Thyroid gland (tissue), 4 donors: Measurements from ENCODE around the gene TRABD2B. TPM values are rescaled to one million over a fixed set of nuclear protein-coding genes. Genes with fewer than 3 reads are reported as not detected.

Experiments used
- DNase-seq, 2 donors: peaks; one replicate each; pipeline ENCODE4 v3.0.0-alpha.2; 2019
- H3K27ac ChIP-seq, 3 donors: fragments of 200-600 bp; sonication (generic); 1 replicate in 2 of 3; 2 replicates in 1 of 3; pipeline ENCODE4 v1.5.1; 2016 to 2019; ENCODE audit warnings: mild to moderate bottlenecking in 1 of 3, moderate library complexity in 1 of 3
- H3K27me3 ChIP-seq: fragments of 200-600 bp; sonication (generic); one replicate; pipeline ENCODE4 v1.5.1; 2019
- H3K36me3 ChIP-seq, 2 donors: fragments of 200-600 bp; sonication (generic); one replicate each; pipeline ENCODE4 v1.5.1; 2016 to 2019
- H3K4me1 ChIP-seq, 2 donors: fragments of 200-600 bp; sonication (generic); one replicate each; pipeline ENCODE4 v1.5.1; 2017 to 2019
- H3K4me3 ChIP-seq, 3 donors: fragments of 200-600 bp; sonication (generic); replicated peaks in 1 of 3; 1 replicate in 2 of 3; 2 replicates in 1 of 3; pipeline ENCODE4 v1.5.1; 2016; ENCODE audit warnings: mild to moderate bottlenecking in 1 of 3
- H3K9me3 ChIP-seq: fragments of 200-600 bp; sonication (generic); one replicate; pipeline ENCODE4 v1.5.1; 2017
- POLR2A ChIP-seq, 2 donors: fragments of 450-650 bp; IDR thresholded peaks; one replicate each; pipeline ENCODE4 v1.6.1; 2017; ENCODE audit warnings: antibody characterized with exemption in 2 of 2, mild to moderate bottlenecking in 2 of 2, moderate library complexity in 1 of 2
- WGBS, 2 donors: methylation state at CpG; one replicate each; pipeline ENCODE4 v1.1.5; 2017; 5-methylcytosine and 5-hydroxymethylcytosine counted together
- intact Hi-C: fragments of 100-400 bp; cut with DNase I; formaldehyde crosslinking; loops from one replicate; pipeline ENCODE4 v1.15.1; 2023
- total RNA-seq, 4 donors: library from RNA; depleted of rRNA; stranded (reverse); fragments of >200 nt; gene quantifications; one replicate each; pipeline ENCODE4 v1.2.3, GENCODE V29; 2016
- TF ChIP-seq, protein P1 (sequence below), 6 experiments: fragments of 200-600 bp in 3 of 6; fragments of 450-650 bp in 3 of 6; sonication (generic) in 3 of 6; IDR thresholded peaks; one replicate each; pipeline ENCODE4 v1.5.1; 2016 to 2019; ENCODE audit warnings: antibody characterized with exemption in 6 of 6, mild to moderate bottlenecking in 2 of 6, inconsistent platforms in 1 of 6, moderate library complexity in 1 of 6

TRABD2B gene
- total RNA-seq, 4 donors from 2014 or later: 0.34 to 1.1 (median 0.63) TPM

DNA sequence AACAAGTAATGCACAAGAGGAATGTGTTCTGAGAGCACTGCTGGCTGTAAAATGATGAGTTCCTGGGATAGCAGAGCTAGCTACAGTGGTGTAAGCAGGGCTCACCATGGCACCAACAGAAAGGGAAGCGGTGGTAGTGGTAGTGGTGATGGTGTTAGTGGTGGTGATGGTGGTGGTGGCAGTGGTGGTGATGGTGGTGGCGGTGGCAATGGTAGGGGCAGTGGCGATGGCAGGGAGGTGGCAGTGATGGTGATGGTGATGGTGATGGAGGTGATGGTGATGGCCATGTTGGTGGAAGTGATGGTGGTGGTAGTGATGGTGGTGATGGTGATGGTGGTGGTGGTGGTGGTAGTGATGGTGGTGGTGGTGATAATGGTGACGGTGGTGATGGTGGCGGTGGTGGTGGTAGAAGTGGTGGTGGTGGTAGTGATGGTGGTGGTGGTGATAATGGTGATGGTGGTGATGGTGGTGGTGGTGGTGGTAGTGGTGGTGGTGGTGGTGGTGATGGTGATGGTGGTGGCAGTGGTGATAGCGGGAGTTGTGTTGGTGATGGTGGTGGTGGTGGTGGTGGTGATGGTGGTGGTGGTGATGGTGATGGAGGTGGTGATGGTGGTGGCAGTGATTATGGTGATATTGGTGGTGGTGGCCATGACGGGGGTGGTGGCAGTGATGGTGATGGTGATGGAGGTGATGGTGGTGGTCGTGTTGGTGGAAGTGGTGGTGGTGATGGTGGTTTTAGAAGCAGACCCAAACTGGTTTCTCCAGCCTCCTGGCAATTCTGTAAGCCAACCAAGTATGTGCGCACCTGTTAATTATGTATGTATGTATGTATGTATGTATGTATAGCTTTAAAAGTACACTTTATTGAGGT lies 254.1 kb downstream of the TRABD2B start:
- no peak overlapping the region for H3K27ac ChIP-seq
- H3K4me3 ChIP-seq: no peak overlapping the region
- H3K27me3 ChIP-seq: no peaks in the 10 kb centered on the region
- H3K9me3 ChIP-seq: no peaks in the 10 kb centered on the region
- intact Hi-C loops: no loop called here
- WGBS, 2 donors: 80 to 88% methylated on average over 9 of the region's 9 CpGs
- DNase-seq: no peak
- no peaks in the 10 kb centered on the region for H3K36me3 ChIP-seq
- H3K4me1 ChIP-seq: no peaks in the 10 kb centered on the region
- TF ChIP-seq POLR2A (IDR thresholded peaks at IDR 0.05): no peak
- TF ChIP-seq, protein P1, sequence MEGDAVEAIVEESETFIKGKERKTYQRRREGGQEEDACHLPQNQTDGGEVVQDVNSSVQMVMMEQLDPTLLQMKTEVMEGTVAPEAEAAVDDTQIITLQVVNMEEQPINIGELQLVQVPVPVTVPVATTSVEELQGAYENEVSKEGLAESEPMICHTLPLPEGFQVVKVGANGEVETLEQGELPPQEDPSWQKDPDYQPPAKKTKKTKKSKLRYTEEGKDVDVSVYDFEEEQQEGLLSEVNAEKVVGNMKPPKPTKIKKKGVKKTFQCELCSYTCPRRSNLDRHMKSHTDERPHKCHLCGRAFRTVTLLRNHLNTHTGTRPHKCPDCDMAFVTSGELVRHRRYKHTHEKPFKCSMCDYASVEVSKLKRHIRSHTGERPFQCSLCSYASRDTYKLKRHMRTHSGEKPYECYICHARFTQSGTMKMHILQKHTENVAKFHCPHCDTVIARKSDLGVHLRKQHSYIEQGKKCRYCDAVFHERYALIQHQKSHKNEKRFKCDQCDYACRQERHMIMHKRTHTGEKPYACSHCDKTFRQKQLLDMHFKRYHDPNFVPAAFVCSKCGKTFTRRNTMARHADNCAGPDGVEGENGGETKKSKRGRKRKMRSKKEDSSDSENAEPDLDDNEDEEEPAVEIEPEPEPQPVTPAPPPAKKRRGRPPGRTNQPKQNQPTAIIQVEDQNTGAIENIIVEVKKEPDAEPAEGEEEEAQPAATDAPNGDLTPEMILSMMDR (IDR thresholded peaks at IDR 0.05): no peak

DNA sequence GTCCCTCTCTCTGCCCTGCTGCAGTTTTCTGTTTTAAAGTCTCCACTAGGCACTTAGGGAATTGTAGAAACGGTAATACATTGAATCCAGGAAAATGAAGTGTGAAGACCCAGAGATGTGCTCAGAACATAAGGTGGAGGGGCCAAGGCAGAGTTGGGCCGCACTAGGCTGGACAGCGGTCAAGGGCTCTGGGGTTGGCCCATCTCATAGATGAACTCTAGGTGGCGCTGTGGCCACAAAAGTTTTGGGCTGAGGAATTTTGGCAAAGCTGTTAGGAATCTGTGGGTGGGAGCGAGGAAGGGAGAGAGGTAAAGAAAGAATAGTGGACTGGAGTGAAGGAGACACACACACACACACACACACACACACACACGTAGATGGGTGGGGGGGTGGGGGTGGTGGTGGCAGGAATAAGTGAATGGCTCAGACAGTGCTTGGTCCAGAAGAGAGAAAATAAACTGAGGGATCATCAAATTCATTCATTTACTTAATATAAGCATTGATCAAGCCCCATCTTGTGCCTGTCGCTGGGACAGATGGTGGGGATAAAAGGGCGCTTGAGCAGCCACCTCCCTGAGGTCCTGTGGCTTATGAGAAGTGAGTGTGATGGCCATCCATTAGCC lies 258.5 kb downstream of the TRABD2B start:
- WGBS, 2 donors: 24 to 26% methylated on average over 8 of the region's 8 CpGs
- no peak overlapping the region for H3K27ac ChIP-seq
- intact Hi-C loops: no loop called here
- no peak for TF ChIP-seq POLR2A (IDR thresholded peaks at IDR 0.05)
- TF ChIP-seq, protein P1 (IDR thresholded peaks at IDR 0.05): peak; percentile 21 to 78 (median 59)
- H3K4me3 ChIP-seq: no peak overlapping the region
- H3K4me1 ChIP-seq: no peaks in the 10 kb centered on the region
- no peaks in the 10 kb centered on the region for H3K9me3 ChIP-seq
- no peaks in the 10 kb centered on the region for H3K27me3 ChIP-seq
- H3K36me3 ChIP-seq: no peaks in the 10 kb centered on the region
- peak; percentile 54 to 59 for DNase-seq

DNA sequence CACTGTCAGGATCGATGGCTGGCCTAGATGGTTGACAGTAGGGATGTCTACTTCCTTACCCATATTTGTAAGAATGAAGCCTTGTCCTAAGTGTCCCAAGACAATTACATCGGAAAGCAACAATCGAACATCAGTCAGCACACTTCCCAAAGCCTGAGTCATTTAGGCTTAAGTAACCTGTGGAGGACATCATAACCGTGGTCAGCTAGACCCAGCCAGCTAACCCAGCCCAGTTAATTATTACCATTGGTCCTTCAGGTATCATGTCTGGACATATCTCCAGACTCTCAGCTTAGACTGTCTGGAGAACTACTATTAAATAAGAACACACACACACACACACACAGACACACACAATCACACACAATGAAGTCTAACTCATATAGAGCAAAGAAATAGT lies 264.7 kb downstream of the TRABD2B start:
- no peak overlapping the region for H3K27ac ChIP-seq
- no peaks in the 10 kb centered on the region for H3K4me1 ChIP-seq
- H3K27me3 ChIP-seq: no peaks in the 10 kb centered on the region
- WGBS, 2 donors: 74 to 86% methylated on average over 4 of the region's 4 CpGs
- no peak overlapping the region for H3K4me3 ChIP-seq
- no peaks in the 10 kb centered on the region for H3K36me3 ChIP-seq
- TF ChIP-seq POLR2A (IDR thresholded peaks at IDR 0.05): no peak
- TF ChIP-seq, protein P1 (IDR thresholded peaks at IDR 0.05): no peak
- no peaks in the 10 kb centered on the region for H3K9me3 ChIP-seq
- no peak for DNase-seq
- intact Hi-C loops: no loop called here

DNA sequence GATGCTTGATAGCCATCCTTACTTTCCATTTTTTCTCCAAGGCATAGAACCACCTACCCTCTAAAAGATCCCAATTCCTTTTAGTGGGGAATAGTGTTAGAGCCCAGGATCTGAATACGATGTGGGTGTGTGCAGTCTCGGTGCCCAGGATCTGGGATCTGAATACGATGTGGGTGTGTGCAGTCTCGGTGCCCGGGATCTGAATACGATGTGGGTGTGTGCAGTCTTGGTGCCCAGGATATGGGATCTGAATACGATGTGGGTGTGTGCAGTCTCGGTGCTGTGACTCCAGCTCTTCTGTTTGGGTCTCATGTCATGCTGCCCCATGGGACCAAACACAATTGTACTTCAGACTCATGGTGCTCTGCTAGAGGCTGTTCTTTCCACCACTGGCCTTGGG lies 265.5 kb downstream of the TRABD2B start:
- Histone ChIP-seq H3K4me1 (no peaks in the 10 kb centered on the region), H3K4me3 (no peak overlapping the region), H3K27me3 (no peaks in the 10 kb centered on the region), H3K36me3 (no peaks in the 10 kb centered on the region), H3K27ac (no peak overlapping the region), H3K9me3 (no peaks in the 10 kb centered on the region)
- no peak for DNase-seq
- 86 to 92% methylated on average over 6 to 8 of the region's 8 CpGs for WGBS, 2 donors
- TF ChIP-seq, protein P1 (IDR thresholded peaks at IDR 0.05): no peak
- TF ChIP-seq POLR2A (IDR thresholded peaks at IDR 0.05): no peak
- intact Hi-C loops: no loop called here

DNA sequence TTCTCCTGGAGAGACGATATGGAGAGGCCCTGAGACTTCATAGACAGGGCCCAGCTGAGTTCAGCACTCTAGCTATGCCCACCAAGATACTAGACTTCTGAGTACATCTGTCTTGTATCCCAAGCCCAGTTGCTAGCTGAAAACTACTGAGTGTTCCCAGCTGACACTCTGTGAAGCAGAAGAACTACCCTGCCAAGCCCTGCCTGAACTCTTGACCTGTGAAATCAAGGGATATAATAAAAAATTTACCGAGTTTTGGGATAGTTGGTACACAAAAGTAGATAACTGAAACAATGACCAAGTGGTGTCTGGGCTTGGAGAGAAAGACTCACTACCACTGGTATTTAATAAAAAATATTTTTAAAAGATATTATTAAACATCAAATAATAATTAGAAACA lies 267.5 kb downstream of the TRABD2B start:
- TF ChIP-seq, protein P1 (IDR thresholded peaks at IDR 0.05): no peak
- no peak for TF ChIP-seq POLR2A (IDR thresholded peaks at IDR 0.05)
- intact Hi-C loops: loop anchor here (10.0 kb wide), 1 partner anchor 205 kb away; no protein-coding TSS in a partner anchor
- H3K27me3 ChIP-seq: peaks cover 8% of the 10 kb centered on the region
- H3K36me3 ChIP-seq: no peaks in the 10 kb centered on the region
- no peaks in the 10 kb centered on the region for H3K9me3 ChIP-seq
- WGBS, 2 donors: 85 to 95% methylated on average over 2 of the region's 2 CpGs
- H3K4me1 ChIP-seq: peaks cover 5 to 7% of the 10 kb centered on the region in 2 donors
- DNase-seq: no peak
- H3K27ac ChIP-seq: no peak overlapping the region
- H3K4me3 ChIP-seq: no peak overlapping the region
